H1 (cell line): Measurements from ENCODE around the gene SYNPO. TPM values are rescaled to one million over a fixed set of nuclear protein-coding genes. Genes with fewer than 3 reads are reported as not detected.

Experiments used
- HDAC6 ChIP-seq: IDR thresholded peaks from one replicate; pipeline ENCODE4 v1.7.1; 2012; ENCODE audit warnings: low read depth, mild to moderate bottlenecking, inconsistent platforms, low read length, moderate library complexity
- PHF8 ChIP-seq: fragments of 200-600 bp; sonication (generic); conservative IDR thresholded peaks from 2 replicates; pipeline ENCODE4 v1.7.1; 2012; ENCODE audit warnings: low read depth, mild to moderate bottlenecking, inconsistent platforms, low read length, moderate library complexity
- RFX5 ChIP-seq: IDR thresholded peaks from 2 replicates; pipeline ENCODE4 v1.6.1; 2011; ENCODE audit warnings: low read depth, low read length, improper control_type of control experiment, borderline replicate concordance
- SP2 ChIP-seq: IDR thresholded peaks from 2 replicates; pipeline ENCODE4 v1.6.1; 2012; ENCODE audit warnings: mild to moderate bottlenecking, low read length, inconsistent platforms
- polyA plus RNA-seq, 7 experiments: library from polyadenylated mRNA; depleted of rRNA in 3 of 7; stranded (reverse) in 5 of 7; unstranded in 2 of 7; fragments of >200 nt in 5 of 7; fragments of 200-250 nt in 2 of 7; gene quantifications; 1 replicate in 5 of 7; 2 replicates in 1 of 7; 4 replicates in 1 of 7; pipeline versions ENCODE4 v1.2.1 to v1.2.3, GENCODE V29; 2011 to 2013; ENCODE audit warnings: missing spikeins in 2 of 7, mixed read lengths in 2 of 7
- total RNA-seq: library from RNA; stranded (reverse); fragmentation: NEBNext Ultra II Directional; extraction: Animal tissue kit (Norgen Biotek cat#: 25700); gene quantifications from 2 replicates; pipeline ENCODE4 v1.2.1, GENCODE V29; 2021

SYNPO gene
- total and polyA plus RNA-seq, 2 of the 8 experiments (the other 6 are each of a cell fraction or from before 2014, with no cell fraction given), result 2.3 TPM

DNA sequence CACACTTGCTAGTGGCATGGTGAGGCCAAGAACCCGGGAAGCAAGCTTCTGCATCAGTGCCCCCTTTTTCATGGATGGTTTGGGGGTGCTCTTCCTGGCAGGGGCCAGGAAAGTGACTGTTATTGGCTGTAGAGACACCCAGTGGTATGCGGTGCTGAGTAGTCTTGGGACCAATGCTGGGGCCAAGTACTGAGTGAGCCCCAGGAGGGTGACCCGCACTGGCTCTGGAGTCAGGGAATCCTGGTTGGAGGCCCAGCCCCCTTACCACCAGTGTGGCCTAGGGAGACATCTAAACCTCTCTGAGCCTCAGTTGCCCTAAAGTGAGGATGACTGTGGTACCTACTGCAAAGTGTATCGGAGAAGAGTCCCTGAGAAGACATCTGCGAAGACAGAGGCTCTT lies 41.2 kb upstream of the SYNPO start (continued):
- TF ChIP-seq PHF8 (no peak), SP2 (no peak), HDAC6 (no peak), RFX5 (no peak)
